ENCODE data around the gene PPCS. TPM values are rescaled to one million over a fixed set of nuclear protein-coding genes. Genes with fewer than 3 reads are reported as not detected.

The PPCS gene
- total and polyA plus RNA-seq, 2 of the 4 experiments (the other 2 are of a cell fraction): 8.2 to 18.9 TPM

DNA sequence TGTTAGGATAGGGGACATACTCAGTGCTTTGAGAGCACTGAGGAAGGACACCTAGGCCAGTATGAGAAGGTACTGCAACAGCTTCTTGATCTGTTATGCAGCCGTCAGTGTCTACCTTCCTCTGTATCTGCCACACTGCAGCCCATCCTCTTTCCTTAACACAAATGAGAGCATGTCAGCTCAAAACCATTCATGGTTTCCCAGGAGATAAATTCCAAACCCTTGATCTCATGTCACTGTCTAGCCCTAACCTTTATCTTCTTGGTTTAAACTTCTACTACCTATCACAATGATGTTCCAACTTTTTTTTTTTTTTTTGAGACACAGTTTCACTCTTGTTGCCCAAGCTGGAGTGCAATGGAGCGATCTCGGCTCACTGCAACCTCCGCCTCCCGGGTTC lies 1.9 kb upstream of the PPCS start:
- H3K4me3 ChIP-seq (ENCODE audit: insufficient read depth, low read depth, low read length): no peak overlapping the region
- POLR2A ChIA-PET (ENCODE audit: unreplicated experiment): no interaction called here
- H3K9me1 ChIP-seq (ENCODE audit: insufficient read depth, low read length): 0 out of 2 replicates have a peak, but pooled peaks cover 7% of the 10 kb centered on the region
- DNase-seq (no peak), ATAC-seq (ENCODE audit: low read depth) (no peak)
- H3K4me1 ChIP-seq (ENCODE audit: control insufficient read depth, insufficient read depth, low read length): peaks cover 5% of the 10 kb centered on the region
- H3K27me3 ChIP-seq (ENCODE audit: control insufficient read depth, insufficient read depth, low read length): no peaks in the 10 kb centered on the region
- no peak overlapping the region for H2BK120ac ChIP-seq (ENCODE audit: low read depth, low read length)
- no peak overlapping the region for H2AK9ac ChIP-seq (replicated peaks; ENCODE audit: low read depth, low read length, poor library complexity)
- no peaks in the 10 kb centered on the region for H4K20me1 ChIP-seq (ENCODE audit: insufficient read depth, low read length)
- H3K9me3 ChIP-seq (ENCODE audit: control insufficient read depth, insufficient read depth, low read length): 0 out of 2 replicates have a peak, but pooled peaks cover 2% of the 10 kb centered on the region
- dilution Hi-C loops (cut with HindIII; ENCODE audit: low sequenced_read_pairs, unreplicated experiment) (no loop called here), in situ Hi-C loops (cut with MboI; ENCODE audit: low sequenced_read_pairs) (no loop called here), intact Hi-C loops (cut with micrococcal nuclease) (no loop called here)
- 80% methylated on average over 1 of the region's 5 CpGs; no CpG with 5 or more reads in 1 of the 2 experiments for WGBS, 2 experiments (ENCODE audit: extremely low coverage in 2 of 2, insufficient read length in 1 of 2)
- no peak overlapping the region for H2BK20ac ChIP-seq (ENCODE audit: low read depth, low read length)
- H3K23ac ChIP-seq (ENCODE audit: low read depth, low read length): no peak overlapping the region
- H2BK5ac ChIP-seq (ENCODE audit: low read depth, low read length, poor library complexity, severe bottlenecking): no peak overlapping the region
- H3K27ac ChIP-seq (ENCODE audit: insufficient read depth, low read length): no peak overlapping the region
- H2AFZ ChIP-seq (replicated peaks; ENCODE audit: low read length, poor library complexity): no peak overlapping the region
- no peak overlapping the region for H3K9ac ChIP-seq (ENCODE audit: low read depth, low read length)
- TF ChIP-seq FOS (IDR thresholded peaks at IDR 0.05; ENCODE audit: low read depth, low read length) (no peak), BHLHE40 (IDR thresholded peaks at IDR 0.05; ENCODE audit: low read depth, low read length) (no peak), RFX5 (IDR thresholded peaks at IDR 0.05; ENCODE audit: low read depth, low read length) (no peak), CHD1 (IDR thresholded peaks at IDR 0.05; ENCODE audit: low read depth, low read length) (no peak)
- no peak overlapping the region for H3K56ac ChIP-seq (ENCODE audit: extremely low read depth, insufficient read depth, low read length)
- H4K91ac ChIP-seq (ENCODE audit: insufficient read depth, low read depth, low read length): no peak overlapping the region
- H4K5ac ChIP-seq (ENCODE audit: low read depth, low read length): no peak overlapping the region
- no peak overlapping the region for H3K14ac ChIP-seq (replicated peaks; ENCODE audit: low read depth, low read length)
- H3K36me3 ChIP-seq (ENCODE audit: control insufficient read depth, insufficient read depth, low read length): no peaks in the 10 kb centered on the region
- no peak overlapping the region for H2BK15ac ChIP-seq (ENCODE audit: low read depth, low read length)
- no peak overlapping the region for H3K18ac ChIP-seq (ENCODE audit: low read depth, low read length)
- peaks cover 7 to 16% of the 10 kb centered on the region in 2 experiments for H3K79me1 ChIP-seq (ENCODE audit: low read depth in 1 of 2, low read length in 2 of 2)
- H3K4ac ChIP-seq (ENCODE audit: low read depth, low read length): no peak overlapping the region
- H2AK5ac ChIP-seq (ENCODE audit: low read depth, low read length): no peak overlapping the region
- H4K8ac ChIP-seq (ENCODE audit: low read depth in 2 of 2, low read length in 2 of 2): no peak overlapping the region
- CTCF ChIA-PET: interaction anchor here (0.7 kb wide), 1 partner anchor 10 kb away, joined by 3 read pairs; no protein-coding TSS in a partner anchor
- H3K4me2 ChIP-seq (ENCODE audit: low read depth, low read length): no peak overlapping the region
- no TSS peak for BruUV-seq (replicated peaks)

All from IMR-90 (cell line).